Large intestine (tissue), 3 donors: ENCODE data around the gene ATG101. TPM values are rescaled to one million over a fixed set of nuclear protein-coding genes. Genes with fewer than 3 reads are reported as not detected.
A peak's percentile ranks its signal among the peaks of the same experiment; 100 is the strongest.

Experiments used
- DNase-seq, 2 donors: peaks; one replicate each; pipeline versions ENCODE4 v3.0.0 to v3.0.0-alpha.2; 2013
- H3K27ac ChIP-seq: one replicate; pipeline ENCODE4 v1.5.1; 2013; ENCODE audit warnings: low read length
- H3K27me3 ChIP-seq: 2 replicates; pipeline ENCODE4 v1.6.1; 2013; ENCODE audit warnings: low read length; ENCODE audit not compliant: control insufficient read depth, insufficient read depth
- H3K36me3 ChIP-seq: 2 replicates; pipeline ENCODE4 v1.6.1; 2013; ENCODE audit warnings: low read length; ENCODE audit not compliant: control insufficient read depth, insufficient read depth
- H3K4me1 ChIP-seq: one replicate; pipeline ENCODE4 v1.6.1; 2013; ENCODE audit warnings: low read length; ENCODE audit not compliant: control insufficient read depth, insufficient read depth
- H3K4me3 ChIP-seq: one replicate; pipeline ENCODE4 v1.5.1; 2013; ENCODE audit warnings: low read length
- H3K9me3 ChIP-seq: one replicate; pipeline ENCODE4 v1.6.1; 2013; ENCODE audit warnings: mild to moderate bottlenecking, low read depth, low read length, moderate library complexity; ENCODE audit not compliant: control insufficient read depth
- WGBS: methylation state at CpG from one replicate; pipeline ENCODE4 v1.1.5; 2013; ENCODE audit warnings: low lambda C conversion rate; ENCODE audit not compliant: insufficient coverage; 5-methylcytosine and 5-hydroxymethylcytosine counted together
- polyA plus RNA-seq: library from polyadenylated mRNA; unstranded; fragments of 120-200 nt; gene quantifications from one replicate; pipeline ENCODE4 v1.2.1, GENCODE V29; 2013

Gene ATG101
- polyA plus RNA-seq, 1 donor: 27.8 TPM

- Histone ChIP-seq H3K9me3 (no peaks in the 10 kb centered on the region), H3K36me3 (peaks cover 6% of the 10 kb centered on the region), H3K4me3 (peak within 1 kb of the TSS; percentile 59), H3K4me1 (peaks cover 21% of the 10 kb centered on the region), H3K27ac (peak within 1 kb of the TSS; percentile 82), H3K27me3 (peaks cover 9% of the 10 kb centered on the region)
- peak; percentile 93 to 94 for DNase-seq
- WGBS: no CpG with 5 or more reads among the region's 77 CpGs
These were observed 18.8 kb upstream of the ATG101 start, which contains the start of gene NR4A1 for GRCh38 chr12:52050758-52051541. NR4A1 (plus strand) TSS chr12:52051442; CDS start chr12:52054329, 2,887 bp downstream.

- no CpG with 5 or more reads among the region's 7 CpGs for WGBS
- DNase-seq: peak in 1 of 2 donors; percentile 62
These were observed 17.2 kb upstream of the ATG101 start for GRCh38 chr12:52052468-52053186.

GRCh38 chr12:52053536-52054209, 16.1 kb upstream of the ATG101 start:
- no CpG with 5 or more reads among the region's 9 CpGs for WGBS
- Histone ChIP-seq H3K36me3 (peaks cover 16% of the 10 kb centered on the region), H3K9me3 (no peaks in the 10 kb centered on the region), H3K4me1 (peaks cover 18% of the 10 kb centered on the region), H3K27ac (no peak overlapping the region), H3K27me3 (peaks cover 9% of the 10 kb centered on the region), H3K4me3 (no peak overlapping the region)
- no peak for DNase-seq

More at GRCh38 chr12:52052468-52053186, 17.2 kb upstream of the ATG101 start:
- Histone ChIP-seq H3K27me3 (peaks cover 9% of the 10 kb centered on the region), H3K4me3 (peak overlapping the region; percentile 59), H3K27ac (peak overlapping the region; percentile 82), H3K4me1 (peaks cover 18% of the 10 kb centered on the region), H3K36me3 (peaks cover 16% of the 10 kb centered on the region), H3K9me3 (no peaks in the 10 kb centered on the region)

GRCh38 chr12:52054231-52054832, 15.4 kb upstream of the ATG101 start:
- no peaks in the 10 kb centered on the region for H3K9me3 ChIP-seq
- H3K27ac ChIP-seq: no peak overlapping the region
- H3K27me3 ChIP-seq: peaks cover 3% of the 10 kb centered on the region
- H3K4me3 ChIP-seq: no peak overlapping the region
- no CpG with 5 or more reads among the region's 21 CpGs for WGBS
- peaks cover 16% of the 10 kb centered on the region for H3K36me3 ChIP-seq
- peaks cover 22% of the 10 kb centered on the region for H3K4me1 ChIP-seq
- no peak for DNase-seq

- no peaks in the 10 kb centered on the region for H3K9me3 ChIP-seq
- no peak for DNase-seq
- peaks cover 19% of the 10 kb centered on the region for H3K4me1 ChIP-seq
- H3K36me3 ChIP-seq: peaks cover 16% of the 10 kb centered on the region
- no peak overlapping the region for H3K4me3 ChIP-seq
- WGBS: no CpG with 5 or more reads among the region's 21 CpGs
- H3K27me3 ChIP-seq: peaks cover 2% of the 10 kb centered on the region
- no peak overlapping the region for H3K27ac ChIP-seq
These were observed 14.7 kb upstream of the ATG101 start for GRCh38 chr12:52054833-52055730.

GRCh38 chr12:52055731-52056711, 13.8 kb upstream of the ATG101 start:
- no peaks in the 10 kb centered on the region for H3K9me3 ChIP-seq
- H3K36me3 ChIP-seq: peaks cover 16% of the 10 kb centered on the region
- peaks cover 12% of the 10 kb centered on the region for H3K4me1 ChIP-seq
- WGBS: no CpG with 5 or more reads among the region's 27 CpGs
- DNase-seq: no peak
- H3K27me3 ChIP-seq: peaks cover 2% of the 10 kb centered on the region
- no peak overlapping the region for H3K4me3 ChIP-seq
- no peak overlapping the region for H3K27ac ChIP-seq

GRCh38 chr12:52056801-52057637, 12.8 kb upstream of the ATG101 start:
- H3K36me3 ChIP-seq: peaks cover 16% of the 10 kb centered on the region
- DNase-seq: no peak
- H3K4me3 ChIP-seq: no peak overlapping the region
- H3K4me1 ChIP-seq: peaks cover 9% of the 10 kb centered on the region
- no peak overlapping the region for H3K27ac ChIP-seq
- no peaks in the 10 kb centered on the region for H3K9me3 ChIP-seq
- no peaks in the 10 kb centered on the region for H3K27me3 ChIP-seq
- 100% methylated on average over 2 of the region's 23 CpGs for WGBS
